SK-N-SH (cell line): Measurements from ENCODE around the gene TMC1. TPM values are rescaled to one million over a fixed set of nuclear protein-coding genes. Genes with fewer than 3 reads are reported as not detected.

ENCODE experiments used
- CTCF ChIA-PET: fragments of 300-600, 350-600 bp; formaldehyde crosslinking; extraction: SDS; loops from one replicate; lab custom pipeline; 2021; lab: Yijun Ruan, JAX
- POLR2A ChIA-PET: fragments of 350-600 bp; sonication (Branson Sonifier 250); formaldehyde crosslinking; extraction: SDS; loops from one replicate; lab custom pipeline; 2020; ENCODE audit warnings: antibody characterized with exemption, inconsistent platforms; lab: Yijun Ruan, JAX
- DNase-seq: peaks from one replicate; pipeline ENCODE4 v3.0.0; 2012
- H2AFZ ChIP-seq: fragments of 200-600 bp; sonication (generic); 2 replicates; pipeline ENCODE4 v1.8.1; 2016; ENCODE audit warnings: antibody characterized with exemption, mild to moderate bottlenecking, low read depth
- H3F3A ChIP-seq: fragments of 200-600 bp; sonication (generic); replicated peaks from 2 replicates; pipeline ENCODE3; 2016; ENCODE audit warnings: antibody characterized with exemption, mild to moderate bottlenecking; ENCODE audit not compliant: insufficient read depth
- H3K27ac ChIP-seq, 2 experiments: fragments of 200-500 bp in 1 of 2; fragments of 200-600 bp in 1 of 2; sonication (Bioruptor generic) in 1 of 2; sonication (generic), shearing (Covaris generic) in 1 of 2; 2 replicates each; pipeline versions ENCODE4 v1.5.1 to v1.6.1; 2014 to 2016; ENCODE audit warnings: low read depth in 2 of 2, inconsistent platforms in 1 of 2, low read length in 1 of 2, mild to moderate bottlenecking in 1 of 2, mixed read lengths in 1 of 2
- H3K27me3 ChIP-seq: fragments of 200-600 bp; sonication (generic), shearing (Covaris generic); 2 replicates; pipeline ENCODE4 v1.6.1; 2016; ENCODE audit warnings: mixed run types; ENCODE audit not compliant: insufficient read depth
- H3K36me3 ChIP-seq, 2 experiments: fragments of 200-500 bp in 1 of 2; fragments of 200-600 bp in 1 of 2; sonication (Bioruptor generic) in 1 of 2; sonication (generic) in 1 of 2; replicated peaks in 1 of 2; 2 replicates each; pipeline versions ENCODE3 to v1.5.1; 2014 to 2016; ENCODE audit warnings: low read length in 1 of 2, mild to moderate bottlenecking in 1 of 2; ENCODE audit not compliant: insufficient read depth in 2 of 2, control insufficient read depth in 1 of 2
- H3K4me1 ChIP-seq, 2 experiments: fragments of 200-500 bp in 1 of 2; fragments of 200-600 bp in 1 of 2; sonication (Bioruptor generic) in 1 of 2; sonication (generic), shearing (Covaris generic) in 1 of 2; 2 replicates each; pipeline versions ENCODE4 v1.5.1 to v1.6.1; 2014 to 2016; ENCODE audit warnings: low read depth in 1 of 2, low read length in 1 of 2, mixed run types in 1 of 2; ENCODE audit not compliant: insufficient read depth in 2 of 2, control insufficient read depth in 1 of 2
- H3K4me2 ChIP-seq: fragments of 200-600 bp; sonication (generic), shearing (Covaris generic); 2 replicates; pipeline ENCODE4 v1.6.1; 2017; ENCODE audit warnings: mixed run types
- H3K4me3 ChIP-seq, 2 experiments: fragments of 200-500 bp in 1 of 2; fragments of 200-600 bp in 1 of 2; sonication (Bioruptor generic) in 1 of 2; sonication (generic), shearing (Covaris generic) in 1 of 2; 2 replicates each; pipeline versions ENCODE4 v1.5.1 to v1.8.1; 2014 to 2016; ENCODE audit warnings: low read depth in 2 of 2, inconsistent platforms in 1 of 2, low read length in 1 of 2, mild to moderate bottlenecking in 1 of 2, mixed read lengths in 1 of 2, moderate library complexity in 1 of 2
- H3K79me2 ChIP-seq: fragments of 200-600 bp; sonication (generic); 2 replicates; pipeline ENCODE4 v1.8.1; 2017; ENCODE audit warnings: mild to moderate bottlenecking; ENCODE audit not compliant: insufficient read depth
- H3K9ac ChIP-seq: fragments of 200-600 bp; sonication (generic); 2 replicates; pipeline ENCODE4 v1.6.1; 2017; ENCODE audit warnings: mixed run types
- H3K9me2 ChIP-seq: fragments of 200-600 bp; sonication (generic); 2 replicates; pipeline ENCODE4 v1.6.1; 2017; ENCODE audit warnings: mixed run types
- H3K9me3 ChIP-seq: fragments of 200-600 bp; sonication (generic); 2 replicates; pipeline ENCODE4 v1.6.1; 2017; ENCODE audit warnings: mixed run types, mild to moderate bottlenecking, moderate library complexity
- H4K20me1 ChIP-seq: fragments of 200-600 bp; sonication (generic); 2 replicates; pipeline ENCODE4 v1.6.1; 2017; ENCODE audit warnings: mild to moderate bottlenecking, mixed run types; ENCODE audit not compliant: insufficient read depth
- EP300 ChIP-seq, 2 experiments: IDR thresholded peaks; 2 replicates each; pipeline versions ENCODE4 v1.4.0 to v1.6.1; 2012; ENCODE audit warnings: borderline replicate concordance in 1 of 2, low read depth in 1 of 2, low read length in 1 of 2
- EZH2phosphoT487 ChIP-seq: fragments of 200-600 bp; sonication (generic); IDR thresholded peaks from 2 replicates; pipeline ENCODE4 v1.6.1; 2017; ENCODE audit warnings: low read depth, mixed run types, mild to moderate bottlenecking, antibody characterized with exemption, moderate library complexity, borderline replicate concordance
- GABPA ChIP-seq: IDR thresholded peaks from 2 replicates; pipeline ENCODE4 v1.4.0; 2012; ENCODE audit warnings: low read depth, mild to moderate bottlenecking
- GATA2 ChIP-seq: sonication (generic); formaldehyde crosslinking; IDR thresholded peaks from 2 replicates; pipeline ENCODE4 v1.5.0; 2020; ENCODE audit warnings: mild to moderate bottlenecking, missing genetic modification reagents
- JUND ChIP-seq: IDR thresholded peaks from 2 replicates; pipeline ENCODE4 v1.4.0; 2012
- MXI1 ChIP-seq: IDR thresholded peaks from 2 replicates; pipeline ENCODE4 v1.6.1; 2012; ENCODE audit warnings: mild to moderate bottlenecking, low read depth, low read length, improper control_type of control experiment
- NFIC ChIP-seq: IDR thresholded peaks from 2 replicates; pipeline ENCODE4 v1.4.0; 2012; ENCODE audit warnings: borderline replicate concordance
- POLR2AphosphoS5 ChIP-seq: IDR thresholded peaks from 2 replicates; pipeline ENCODE4 v1.6.1; 2012; ENCODE audit warnings: low read depth, low read length
- RCOR1 ChIP-seq: fragments of 150-350 bp; IDR thresholded peaks from 2 replicates; pipeline ENCODE4 v1.6.1; 2017; ENCODE audit warnings: antibody characterized with exemption, low read length
- RXRA ChIP-seq: IDR thresholded peaks from 2 replicates; pipeline ENCODE4 v1.4.0; 2012; ENCODE audit warnings: low read depth, mild to moderate bottlenecking, borderline replicate concordance
- TAF1 ChIP-seq: IDR thresholded peaks from 2 replicates; pipeline ENCODE4 v1.6.1; 2012; ENCODE audit warnings: low read depth, mild to moderate bottlenecking, low read length, moderate library complexity, borderline replicate concordance
- YY1 ChIP-seq: IDR thresholded peaks from 2 replicates; pipeline ENCODE4 v1.4.0; 2012; ENCODE audit warnings: low read depth, mild to moderate bottlenecking
- WGBS: methylation state at CpG from one replicate; pipeline ENCODE4 v1.1.6; 2017; ENCODE audit warnings: low lambda C conversion rate; 5-methylcytosine and 5-hydroxymethylcytosine counted together
- polyA plus RNA-seq, 3 experiments: library from polyadenylated mRNA; depleted of rRNA; stranded (reverse); fragments of >200 nt; gene quantifications; 2 replicates each; pipeline ENCODE4 v1.2.3, GENCODE V29; 2012
- TF ChIP-seq, protein P1 (sequence below): fragments of 150-350 bp; IDR thresholded peaks from 2 replicates; pipeline ENCODE4 v1.6.1; 2017; ENCODE audit warnings: antibody characterized with exemption, low read length, low read depth, borderline replicate concordance
- TF ChIP-seq, protein P2 (sequence below): fragments of 200-600 bp; sonication (generic); IDR thresholded peaks from 2 replicates; pipeline ENCODE4 v1.6.1; 2017; ENCODE audit warnings: antibody characterized with exemption, mild to moderate bottlenecking, moderate library complexity
- TF ChIP-seq, protein P3 (sequence below): IDR thresholded peaks from 2 replicates; pipeline ENCODE4 v1.4.0; 2012; ENCODE audit warnings: low read depth

The TMC1 gene
- polyA plus RNA-seq, 1 of the 3 experiments (the other 2 are of a cell fraction): not detected

DNA sequence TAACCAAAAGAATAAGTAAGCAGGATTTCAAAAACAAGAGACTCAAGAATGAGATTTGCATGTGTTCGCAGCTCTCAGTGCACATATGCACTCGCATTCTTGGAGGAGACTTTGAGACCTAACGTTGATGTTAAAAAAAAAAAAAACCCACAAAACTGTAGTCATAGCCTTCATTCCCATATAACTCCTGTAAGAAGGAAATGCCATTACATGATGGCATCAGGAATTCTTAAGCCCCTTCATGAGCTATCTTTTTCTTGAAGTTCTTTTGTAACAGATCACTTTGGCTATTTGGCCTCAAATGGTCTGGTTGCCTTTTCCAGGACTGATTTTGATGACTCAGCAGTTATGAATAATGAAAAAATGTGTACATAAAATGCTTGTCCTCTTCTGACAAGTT is 317.7 kb downstream of the TMC1 start:
- POLR2A ChIA-PET: no interaction called here
- H3K9me2 ChIP-seq: no peaks in the 10 kb centered on the region
- no peaks in the 10 kb centered on the region for H4K20me1 ChIP-seq
- no peak overlapping the region for H2AFZ ChIP-seq
- DNase-seq: no peak
- no peaks in the 10 kb centered on the region for H3K36me3 ChIP-seq
- H3K9ac ChIP-seq: no peak overlapping the region
- H3F3A ChIP-seq: no peaks in the 10 kb centered on the region
- H3K4me1 ChIP-seq: no peaks in the 10 kb centered on the region
- H3K79me2 ChIP-seq: no peaks in the 10 kb centered on the region
- TF ChIP-seq TAF1 (no peak), GABPA (no peak), GATA2 (CRISPR knock-in tag) (no peak), NFIC (no peak), POLR2AphosphoS5 (no peak)
- TF ChIP-seq, protein P1, sequence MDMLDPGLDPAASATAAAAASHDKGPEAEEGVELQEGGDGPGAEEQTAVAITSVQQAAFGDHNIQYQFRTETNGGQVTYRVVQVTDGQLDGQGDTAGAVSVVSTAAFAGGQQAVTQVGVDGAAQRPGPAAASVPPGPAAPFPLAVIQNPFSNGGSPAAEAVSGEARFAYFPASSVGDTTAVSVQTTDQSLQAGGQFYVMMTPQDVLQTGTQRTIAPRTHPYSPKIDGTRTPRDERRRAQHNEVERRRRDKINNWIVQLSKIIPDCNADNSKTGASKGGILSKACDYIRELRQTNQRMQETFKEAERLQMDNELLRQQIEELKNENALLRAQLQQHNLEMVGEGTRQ: no peak
- TF ChIP-seq, protein P2, sequence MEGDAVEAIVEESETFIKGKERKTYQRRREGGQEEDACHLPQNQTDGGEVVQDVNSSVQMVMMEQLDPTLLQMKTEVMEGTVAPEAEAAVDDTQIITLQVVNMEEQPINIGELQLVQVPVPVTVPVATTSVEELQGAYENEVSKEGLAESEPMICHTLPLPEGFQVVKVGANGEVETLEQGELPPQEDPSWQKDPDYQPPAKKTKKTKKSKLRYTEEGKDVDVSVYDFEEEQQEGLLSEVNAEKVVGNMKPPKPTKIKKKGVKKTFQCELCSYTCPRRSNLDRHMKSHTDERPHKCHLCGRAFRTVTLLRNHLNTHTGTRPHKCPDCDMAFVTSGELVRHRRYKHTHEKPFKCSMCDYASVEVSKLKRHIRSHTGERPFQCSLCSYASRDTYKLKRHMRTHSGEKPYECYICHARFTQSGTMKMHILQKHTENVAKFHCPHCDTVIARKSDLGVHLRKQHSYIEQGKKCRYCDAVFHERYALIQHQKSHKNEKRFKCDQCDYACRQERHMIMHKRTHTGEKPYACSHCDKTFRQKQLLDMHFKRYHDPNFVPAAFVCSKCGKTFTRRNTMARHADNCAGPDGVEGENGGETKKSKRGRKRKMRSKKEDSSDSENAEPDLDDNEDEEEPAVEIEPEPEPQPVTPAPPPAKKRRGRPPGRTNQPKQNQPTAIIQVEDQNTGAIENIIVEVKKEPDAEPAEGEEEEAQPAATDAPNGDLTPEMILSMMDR: no peak
- WGBS: 11% methylated on average over 3 of the region's 3 CpGs
- H3K27ac ChIP-seq: no peak overlapping the region
- no peaks in the 10 kb centered on the region for H3K9me3 ChIP-seq
- H3K27me3 ChIP-seq: no peaks in the 10 kb centered on the region
- CTCF ChIA-PET: interaction anchor here (1.0 kb wide), 1 partner anchor 18 kb away, joined by 3 read pairs; no protein-coding TSS in a partner anchor
- H3K4me3 ChIP-seq: no peak overlapping the region
- H3K4me2 ChIP-seq: no peak overlapping the region

DNA sequence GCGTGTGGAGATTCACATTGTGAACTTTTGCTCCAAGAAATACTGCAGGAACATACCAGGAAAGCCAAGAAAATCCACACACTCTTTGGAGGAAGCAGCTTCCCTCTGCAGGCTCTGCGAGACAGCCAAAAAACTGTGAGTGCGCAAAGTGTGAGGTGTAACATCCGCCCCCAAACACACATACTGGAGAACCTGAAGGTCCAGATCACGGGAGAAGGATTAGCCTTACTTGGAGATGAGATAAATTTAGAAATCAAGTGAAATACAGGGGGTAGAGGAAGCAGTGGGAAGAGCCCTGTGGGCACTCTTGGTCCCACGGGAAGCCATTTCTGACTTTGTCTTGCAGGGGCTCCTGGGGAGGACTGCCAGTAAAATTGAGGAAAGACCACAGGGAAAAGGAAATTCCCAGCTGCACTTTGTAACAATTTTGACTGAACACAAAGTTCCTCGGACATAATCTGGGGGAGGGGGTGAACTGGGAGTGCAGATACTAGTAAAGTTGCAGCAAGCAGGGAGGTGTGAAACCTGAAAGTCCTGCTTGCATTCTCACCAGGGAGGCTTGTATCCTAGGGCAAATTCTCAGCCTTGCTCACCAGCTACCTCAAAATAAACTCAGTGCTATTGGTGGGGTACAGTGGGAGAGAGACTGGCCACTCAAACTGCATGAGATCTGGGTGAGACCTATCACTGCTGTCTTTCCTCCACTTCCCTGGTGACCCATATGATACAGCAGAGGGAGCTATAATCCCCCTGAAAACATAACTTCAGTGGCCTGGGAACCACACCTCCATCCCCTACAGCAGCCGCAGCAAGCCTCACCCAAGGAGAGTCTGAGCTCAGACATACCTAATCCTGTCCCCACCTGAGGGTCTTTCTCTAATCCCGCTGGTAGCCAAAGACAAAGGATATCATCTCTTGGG is 322.4 kb downstream of the TMC1 start:
- no peaks in the 10 kb centered on the region for H4K20me1 ChIP-seq
- no peak overlapping the region for H3K4me3 ChIP-seq
- WGBS: 15% methylated on average over 9 of the region's 9 CpGs
- TF ChIP-seq JUND (no peak), MXI1 (no peak), NFIC (no peak), EP300 (IDR thresholded peaks at IDR 0.05; ENCODE audit: borderline replicate concordance in 1 of 2, low read depth in 1 of 2, low read length in 1 of 2) (no peak), RCOR1 (no peak), YY1 (no peak), RXRA (no peak), EZH2phosphoT487 (no peak)
- TF ChIP-seq, protein P3, sequence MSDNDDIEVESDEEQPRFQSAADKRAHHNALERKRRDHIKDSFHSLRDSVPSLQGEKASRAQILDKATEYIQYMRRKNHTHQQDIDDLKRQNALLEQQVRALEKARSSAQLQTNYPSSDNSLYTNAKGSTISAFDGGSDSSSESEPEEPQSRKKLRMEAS: no peak
- TF ChIP-seq, protein P1: no peak
- TF ChIP-seq, protein P2: no peak
- TF ChIP-seq, all 33 proteins: peak for 0
- H3K9me3 ChIP-seq: no peaks in the 10 kb centered on the region
- no peaks in the 10 kb centered on the region for H3K9me2 ChIP-seq
- H3K27ac ChIP-seq: no peak overlapping the region
- H3K79me2 ChIP-seq: no peaks in the 10 kb centered on the region
- POLR2A ChIA-PET: no interaction called here
- H3K4me2 ChIP-seq: no peak overlapping the region
- H2AFZ ChIP-seq: no peak overlapping the region
- no peaks in the 10 kb centered on the region for H3K4me1 ChIP-seq
- H3K9ac ChIP-seq: no peak overlapping the region
- no peaks in the 10 kb centered on the region for H3K27me3 ChIP-seq
- no peaks in the 10 kb centered on the region for H3F3A ChIP-seq
- CTCF ChIA-PET: no interaction called here
- H3K36me3 ChIP-seq: no peaks in the 10 kb centered on the region
- DNase-seq: no peak
